Amniotic stem cell (primary cell): ENCODE measurements around the gene BAHCC1.
"Not testable (repeated sequence)": the region's sequence is repeated elsewhere in the genome, so short reads cannot be mapped to it uniquely, and the experiment has no call there.

Source experiments
- DNase-seq: peaks from one replicate; lab custom pipeline; 2025; lab: John Stamatoyannopoulos, UW

The BAHCC1 gene

DNA sequence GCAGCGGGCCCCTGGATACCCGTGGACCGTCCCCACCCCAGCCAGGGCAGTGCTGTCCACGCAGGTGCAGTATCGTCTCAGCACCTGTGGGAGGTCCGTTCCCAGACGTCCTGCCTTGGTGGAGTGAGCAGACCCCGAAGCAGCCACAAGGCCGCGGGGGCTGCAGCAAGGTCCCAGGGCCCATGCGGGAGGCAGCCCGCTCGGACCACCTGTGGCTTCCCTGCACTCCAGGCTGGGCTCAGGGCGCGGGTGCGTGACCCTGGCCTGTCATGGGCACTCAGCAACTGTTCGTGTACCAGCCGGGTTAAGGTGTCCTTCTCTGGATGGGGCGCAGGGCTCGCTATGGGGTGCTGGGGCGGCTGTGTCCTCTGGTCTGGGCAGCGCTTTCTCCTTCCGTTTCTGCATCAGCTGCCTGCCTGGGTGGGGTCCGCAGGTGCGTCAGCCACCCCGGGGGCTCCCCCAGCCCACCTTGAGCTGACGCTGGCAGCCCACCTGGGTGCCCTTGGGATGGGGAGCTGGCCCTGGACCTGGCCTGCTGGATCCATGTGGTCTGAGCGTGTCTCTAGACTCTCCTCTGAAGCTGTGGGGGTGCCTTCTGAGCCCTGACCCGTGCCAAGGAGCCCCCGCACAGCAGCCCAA lies 18.4 kb downstream of the BAHCC1 start:
- no peak for DNase-seq

DNA sequence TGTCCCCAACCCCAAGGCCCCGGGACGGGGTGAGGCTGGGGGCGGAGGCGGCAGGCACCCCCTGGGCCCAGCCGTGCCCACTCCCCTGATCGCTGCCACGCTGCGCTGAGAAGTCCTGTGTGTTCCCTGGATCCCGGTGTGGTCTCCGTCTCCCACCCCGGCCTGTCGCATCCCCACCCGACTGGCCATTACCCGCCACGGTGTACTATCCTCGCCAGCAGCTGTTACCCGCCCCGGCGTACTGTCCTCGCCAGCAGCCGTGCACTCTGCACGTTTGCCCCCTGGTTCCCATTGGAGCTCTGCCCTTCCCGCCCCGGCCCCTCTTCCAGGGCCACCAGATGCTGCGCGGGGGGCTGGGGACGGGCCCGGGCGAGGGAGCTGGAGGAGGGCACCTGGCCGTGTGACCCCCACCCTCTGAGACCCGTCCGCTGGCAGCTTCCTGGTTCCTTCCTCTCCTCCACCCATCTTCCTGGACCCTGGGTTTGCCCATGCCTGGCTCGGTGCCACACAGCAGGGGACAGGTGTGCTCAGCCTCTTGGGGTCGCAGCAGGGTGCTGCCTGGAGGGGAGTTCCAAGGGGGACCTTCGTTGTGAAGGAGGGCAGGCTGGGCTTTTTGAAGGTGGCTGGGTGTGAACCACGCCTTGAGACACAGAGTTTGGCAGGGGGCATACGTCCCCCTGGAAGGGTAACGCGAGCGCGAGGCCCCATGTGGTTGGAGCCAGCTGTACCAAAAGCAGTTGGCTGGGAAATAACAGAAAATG lies 19.7 kb downstream of the BAHCC1 start:
- no peak for DNase-seq

DNA sequence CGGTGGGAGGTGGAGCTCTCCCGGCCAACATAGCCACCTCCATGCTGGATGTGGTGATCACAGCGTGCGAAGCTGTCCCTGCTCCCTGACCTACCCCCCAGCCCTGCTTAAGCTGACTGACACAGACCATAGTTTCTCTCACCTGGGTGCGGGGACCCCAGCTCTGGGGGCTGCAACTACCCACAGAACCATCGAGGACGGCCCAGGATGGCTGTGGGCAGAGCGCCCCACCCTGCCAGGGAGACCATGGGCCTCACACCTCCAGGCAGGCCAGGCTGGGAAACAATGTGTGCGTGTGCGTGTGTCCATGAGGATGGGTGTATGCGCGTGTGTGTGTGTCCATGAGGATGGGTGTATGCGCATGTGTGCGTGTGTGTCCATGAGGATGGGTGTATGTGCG lies 20.4 kb downstream of the BAHCC1 start:
- no peak for DNase-seq

DNA sequence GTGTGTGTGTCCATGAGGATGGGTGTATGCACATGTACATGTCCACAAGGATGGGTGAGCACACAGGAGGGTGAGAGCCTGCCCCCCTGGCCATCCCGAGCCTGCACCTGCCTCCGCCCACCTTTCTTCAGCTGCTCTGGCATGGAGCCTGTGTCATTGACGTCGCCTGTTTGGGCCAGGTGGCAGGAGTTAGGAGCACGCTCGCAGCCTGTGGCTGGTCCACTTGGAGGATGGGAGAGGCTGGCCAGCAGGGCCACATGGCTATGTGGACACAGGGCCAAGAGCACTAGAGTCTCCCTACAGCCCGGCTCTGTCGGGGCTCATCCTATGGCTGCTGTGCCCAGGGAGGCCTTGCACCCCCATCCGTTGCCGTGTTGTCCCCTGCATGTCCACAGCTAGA lies 21.4 kb downstream of the BAHCC1 start:
- DNase-seq = no peak

DNA sequence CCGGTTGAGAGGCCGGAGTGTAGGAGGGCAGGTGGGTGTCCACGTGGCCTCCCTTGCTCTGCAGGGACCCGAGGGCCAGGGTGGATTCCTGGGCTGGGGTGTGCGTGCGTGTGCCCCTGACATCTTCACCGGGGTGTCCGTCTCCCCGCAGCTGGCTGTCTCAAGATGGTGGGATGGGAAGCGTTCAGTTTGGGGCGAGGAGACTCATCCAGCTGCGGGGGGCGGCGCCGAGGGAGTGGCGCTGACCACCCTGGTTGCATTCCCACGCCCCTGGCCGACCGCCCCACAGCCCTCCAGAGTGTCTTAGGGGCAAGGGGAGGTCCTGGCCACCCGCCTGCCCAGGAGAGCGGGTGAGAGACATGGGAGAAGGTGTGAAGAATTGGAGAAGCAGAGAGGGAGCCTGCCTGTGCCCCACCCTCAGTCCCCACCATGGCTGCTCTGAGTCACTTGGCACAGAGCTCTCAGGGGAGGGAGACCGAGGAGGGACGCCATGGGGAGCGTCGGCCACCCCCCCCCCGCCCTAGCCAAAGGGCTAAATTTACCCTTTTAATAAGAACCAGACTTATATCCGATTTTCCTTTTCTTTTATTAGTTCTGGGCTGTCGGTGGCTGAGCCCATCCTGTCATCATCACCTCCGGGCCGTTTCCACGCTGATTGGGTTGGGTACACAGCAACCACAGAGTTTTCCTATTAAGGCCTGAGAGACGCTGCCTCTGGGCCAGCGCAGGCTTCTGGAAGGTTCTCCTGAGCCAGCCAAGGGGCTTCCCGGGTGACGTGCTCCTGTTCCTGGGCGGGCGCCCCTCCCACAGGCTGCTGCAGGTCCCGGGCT lies 22.0 kb downstream of the BAHCC1 start:
- no peak for DNase-seq

DNA sequence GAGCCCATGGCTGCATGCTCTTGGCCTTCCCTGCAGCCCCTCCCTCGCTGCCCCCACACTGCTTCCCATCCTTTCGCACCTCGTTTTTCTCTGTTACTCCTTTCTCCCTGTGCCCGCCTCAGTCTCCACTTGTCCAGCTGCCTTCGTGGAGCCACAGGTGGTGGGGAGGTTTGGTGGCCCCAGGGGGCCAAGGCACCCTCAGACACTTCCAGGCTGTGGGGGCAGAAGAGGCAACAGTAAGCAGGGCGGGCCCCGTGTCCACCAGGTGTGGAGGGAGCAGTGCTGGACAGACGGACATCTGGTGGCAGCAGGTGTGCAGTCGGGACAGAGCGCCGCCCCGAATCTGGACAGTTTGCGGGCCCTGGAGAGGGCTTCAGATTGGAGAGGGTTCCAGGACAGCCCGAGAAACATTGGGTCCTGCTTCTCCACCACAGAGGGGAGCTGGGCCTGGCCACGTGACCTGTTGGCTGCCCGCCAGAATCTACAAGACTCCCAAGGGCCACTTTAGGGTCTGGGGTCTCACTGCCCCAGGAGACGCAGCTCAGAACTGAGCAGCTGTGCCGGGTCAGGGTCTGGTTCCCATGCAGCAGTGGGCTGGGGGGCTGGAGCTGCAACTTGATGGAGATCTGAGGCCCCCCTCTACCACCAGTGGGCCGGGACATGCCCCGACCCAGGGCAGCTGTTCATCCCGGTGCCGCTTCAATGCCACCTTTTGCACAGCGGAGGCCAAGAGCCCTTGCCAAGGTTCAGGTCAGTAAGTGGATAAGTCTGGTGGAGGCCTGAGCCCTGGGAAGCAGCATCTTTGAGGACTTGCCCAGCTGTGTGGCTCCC lies 22.8 kb downstream of the BAHCC1 start:
- DNase-seq = no peak

DNA sequence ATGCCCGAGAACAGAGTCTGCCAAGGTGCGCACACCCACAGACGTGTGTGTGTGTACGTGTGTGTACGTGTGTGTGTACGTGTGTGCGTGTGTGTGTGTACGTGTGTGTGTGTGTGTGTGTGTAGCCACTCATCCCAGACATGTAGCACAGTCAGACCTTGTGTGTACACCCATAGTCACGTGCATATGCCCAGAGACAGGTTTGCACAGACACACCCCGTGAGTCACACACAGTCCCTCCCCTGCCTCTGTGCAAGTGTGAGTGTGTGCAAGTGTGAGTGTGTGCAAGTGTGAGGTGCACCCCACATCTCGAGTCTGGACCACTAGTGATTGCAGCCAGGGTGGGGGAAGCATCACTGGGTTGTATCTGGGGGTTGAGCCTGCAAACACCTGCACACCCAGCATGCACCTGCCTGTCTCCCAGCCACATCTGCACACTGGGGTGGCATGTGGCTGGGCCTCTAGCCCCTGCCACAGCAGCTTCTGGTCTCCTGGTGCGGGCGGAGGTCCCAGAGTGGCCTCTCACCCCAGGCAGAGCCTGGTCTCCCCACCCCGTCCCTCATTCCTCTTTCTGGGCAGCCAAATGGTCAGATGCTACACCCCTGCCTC lies 23.6 kb downstream of the BAHCC1 start:
- no peak for DNase-seq

DNA sequence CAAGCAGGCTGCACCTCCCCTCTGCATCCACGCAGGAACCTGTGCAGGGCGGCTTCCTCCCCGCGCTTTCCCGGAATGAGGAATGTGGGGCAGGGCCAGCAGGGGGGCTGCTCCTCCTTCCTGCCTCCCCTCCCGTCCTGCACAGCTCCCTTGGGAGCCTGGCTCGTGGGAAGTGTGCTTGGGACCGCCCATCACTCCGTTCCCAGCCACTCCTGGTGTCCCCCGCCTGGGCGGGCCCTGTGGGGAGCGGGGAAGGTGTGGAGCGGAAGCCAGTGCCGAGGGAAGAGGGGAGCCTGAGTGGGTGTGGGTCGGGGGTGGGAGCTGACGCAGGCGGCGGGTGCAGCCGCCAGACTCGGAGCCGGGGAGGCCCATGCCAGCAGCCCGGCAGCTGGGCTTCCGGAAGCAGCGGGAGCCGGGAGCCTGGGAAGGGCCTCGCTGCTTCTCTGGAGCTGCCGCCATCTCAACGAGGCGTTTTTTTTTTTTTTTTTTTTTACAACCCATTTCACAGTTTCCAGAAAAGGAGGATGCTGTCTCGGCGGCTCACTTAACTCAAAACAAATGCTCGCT lies 24.1 kb downstream of the BAHCC1 start:
- peak; percentile 46 for DNase-seq

DNA sequence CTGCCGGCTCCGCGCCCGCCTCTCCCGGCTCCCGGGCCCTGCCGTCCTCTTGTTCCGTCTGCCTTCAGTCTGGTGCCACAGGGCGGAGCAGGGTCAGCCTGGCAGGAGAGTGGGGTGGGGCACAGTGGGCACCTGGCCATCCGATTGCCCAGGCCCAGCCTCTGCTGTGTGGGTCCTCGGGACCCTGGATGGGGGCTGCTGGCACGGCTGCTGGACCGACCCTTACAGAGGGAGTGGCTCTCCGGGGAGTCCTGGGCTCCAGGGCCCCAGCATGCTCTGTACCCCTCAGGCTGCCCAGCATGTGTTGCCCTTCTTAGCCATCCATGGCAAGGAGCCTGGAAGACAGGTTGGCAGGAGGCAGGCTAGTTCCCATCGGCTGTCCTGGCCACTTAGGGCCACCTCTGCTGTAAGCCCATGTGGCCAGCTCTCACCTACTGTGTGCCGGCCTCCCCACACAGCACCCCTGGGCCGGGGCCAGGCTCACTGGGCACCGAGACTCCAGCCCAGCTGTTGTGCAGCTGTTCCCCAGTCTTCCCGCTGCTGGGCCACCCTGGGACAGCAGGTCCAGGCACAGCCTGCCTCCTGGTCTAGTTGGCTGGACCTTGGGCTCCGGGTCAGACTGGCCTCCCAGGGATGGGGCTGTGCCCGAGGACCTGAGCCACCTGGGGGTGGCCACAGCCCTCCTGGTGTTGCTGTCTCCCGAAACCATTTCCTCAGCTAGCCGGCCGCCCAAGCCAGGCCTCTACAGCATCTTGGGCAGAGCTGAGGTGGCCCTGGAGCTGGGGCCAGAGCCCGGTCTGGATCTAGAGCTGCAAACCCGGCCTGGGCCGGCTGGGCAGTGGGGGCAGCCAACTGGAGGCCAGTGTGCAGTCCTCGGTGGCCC lies 24.9 kb downstream of the BAHCC1 start:
- no peak for DNase-seq

DNA sequence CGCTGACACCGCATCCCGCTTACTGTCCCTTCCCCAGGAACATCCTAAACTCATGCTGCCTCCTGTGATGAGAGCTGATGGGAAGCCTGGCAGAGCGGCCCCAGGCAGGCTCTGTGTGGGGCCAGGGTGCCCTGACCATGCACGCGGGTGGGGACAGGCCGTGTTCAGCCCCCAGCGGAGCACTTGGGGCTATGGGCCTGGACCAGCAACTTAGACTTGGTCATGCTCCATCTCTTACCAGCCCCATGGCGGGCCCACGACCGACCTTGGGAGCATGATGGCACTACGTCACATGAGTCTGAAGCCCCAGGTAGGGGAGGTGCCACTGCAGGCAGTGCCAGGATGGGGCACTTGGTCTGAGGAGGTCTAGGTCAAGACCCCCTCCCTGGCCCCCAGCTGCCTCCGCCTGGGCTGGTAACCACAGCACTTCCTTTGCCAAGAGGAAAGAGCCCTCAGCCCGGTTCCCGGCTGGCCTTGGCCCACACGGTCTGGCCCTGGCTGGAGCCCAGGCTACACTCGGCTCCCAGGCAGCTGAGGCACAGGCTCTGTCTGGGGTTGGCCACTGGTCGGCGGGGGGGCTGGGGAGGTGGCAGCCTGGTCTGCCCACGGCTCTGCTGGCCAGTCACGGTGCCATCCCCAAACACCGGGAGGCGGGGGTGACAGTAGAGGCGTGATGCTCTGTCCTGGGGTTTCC lies 25.7 kb downstream of the BAHCC1 start:
- DNase-seq = no peak

DNA sequence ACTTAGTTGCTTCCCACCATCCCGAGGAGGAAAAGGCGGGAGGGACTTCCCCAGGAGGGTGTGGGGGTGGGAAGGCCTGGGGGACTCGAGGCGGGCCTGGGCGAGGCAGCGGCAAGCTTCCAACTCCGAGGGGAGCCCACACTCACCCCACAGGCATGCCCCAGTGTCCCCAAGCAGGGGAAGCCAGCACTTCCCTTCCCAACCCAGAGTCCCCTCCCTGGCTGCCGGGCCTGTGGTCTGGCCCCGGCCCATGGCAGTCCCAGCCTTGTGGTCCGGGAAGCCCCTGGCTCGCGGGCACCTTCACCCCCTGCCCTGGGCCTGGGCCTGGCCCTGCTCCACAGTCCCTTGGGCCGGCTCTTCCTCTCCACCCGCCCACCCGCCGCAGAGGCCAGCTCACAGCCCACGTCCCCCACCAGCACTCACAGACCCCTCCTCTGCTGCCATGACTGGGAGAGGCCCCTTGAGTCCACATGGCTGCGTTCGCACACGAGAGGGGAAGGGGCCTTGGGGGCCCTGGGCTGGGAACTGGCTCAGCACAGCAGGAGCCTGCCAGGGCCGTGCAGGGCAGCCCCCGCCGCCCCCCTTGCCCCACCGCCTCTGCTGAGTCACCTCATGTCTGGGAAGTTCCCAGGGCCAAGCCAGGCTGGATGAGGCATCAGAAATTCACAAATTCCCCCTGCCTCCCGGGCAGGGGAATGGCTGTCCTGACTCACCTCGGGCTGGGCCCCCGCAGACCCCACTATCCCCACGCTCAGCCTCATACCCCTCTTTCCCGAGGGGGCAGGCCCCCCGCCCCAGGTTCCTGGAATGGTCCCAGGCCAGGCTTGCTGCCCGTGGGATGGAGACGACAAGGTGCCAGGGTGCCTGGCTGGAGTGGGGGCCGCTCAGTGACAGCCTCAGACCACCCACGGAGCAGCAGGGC lies 27.8 kb downstream of the BAHCC1 start:
- peak; percentile 85 for DNase-seq

DNA sequence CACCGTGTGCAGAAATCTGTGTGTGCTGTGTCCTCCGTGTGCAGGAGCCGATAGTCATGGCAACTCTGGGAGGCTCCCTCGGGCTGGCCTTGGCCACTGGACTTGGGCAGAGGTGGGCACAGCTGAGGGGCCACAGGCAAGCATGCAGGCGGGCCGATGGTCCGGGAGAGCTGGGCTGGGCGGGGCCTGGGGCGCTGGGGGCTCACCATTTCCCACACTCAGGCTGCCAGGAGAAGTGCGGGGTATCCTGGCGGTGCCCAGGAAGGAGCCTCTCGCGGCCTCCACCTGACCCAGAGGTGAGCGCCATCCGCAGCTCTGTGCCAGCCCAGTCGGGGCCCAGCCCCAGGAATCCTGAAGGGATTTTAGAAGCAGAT lies 28.4 kb downstream of the BAHCC1 start:
- no peak for DNase-seq

DNA sequence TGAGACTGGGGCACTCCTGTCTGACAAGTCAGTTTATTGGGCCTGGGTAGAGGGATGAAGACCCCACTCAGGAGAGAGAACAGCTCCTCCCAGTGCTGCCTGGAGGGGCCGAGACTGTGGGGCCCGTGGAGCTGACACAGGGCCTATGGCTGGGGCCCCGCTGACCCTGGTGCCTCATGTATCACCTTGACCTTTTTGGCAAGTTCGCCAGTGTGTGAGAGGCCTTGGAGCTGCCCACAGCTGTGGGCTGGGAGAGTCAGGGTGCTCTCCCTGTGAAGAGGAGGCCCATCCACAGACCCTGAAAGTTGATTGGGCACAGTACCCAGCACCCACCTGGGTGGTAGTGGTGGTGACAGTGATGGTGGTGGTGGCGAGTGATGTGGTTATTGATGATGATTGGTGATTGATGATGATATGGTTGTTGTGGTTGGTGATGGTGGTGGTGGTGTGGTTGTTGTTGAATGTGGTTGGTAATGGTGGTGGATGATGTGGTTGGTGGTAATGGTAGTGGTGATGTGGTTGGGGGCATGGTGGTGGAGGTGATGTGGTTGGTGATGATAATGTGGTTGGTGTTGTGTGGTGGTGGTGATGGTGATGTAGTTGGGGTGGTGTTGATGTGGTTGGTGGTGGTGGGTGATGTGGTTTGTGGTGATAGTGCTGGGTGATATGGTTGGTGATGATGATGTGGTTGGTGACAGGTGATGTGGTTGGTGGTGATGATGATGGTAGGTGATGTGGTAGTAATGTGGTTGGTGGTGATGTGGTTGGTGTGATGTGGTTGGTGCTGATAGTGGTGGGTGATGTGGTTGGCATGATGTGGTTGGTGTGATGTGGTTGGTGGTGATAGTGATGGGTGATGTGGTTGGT lies 29.1 kb downstream of the BAHCC1 start:
- no peak for DNase-seq

DNA sequence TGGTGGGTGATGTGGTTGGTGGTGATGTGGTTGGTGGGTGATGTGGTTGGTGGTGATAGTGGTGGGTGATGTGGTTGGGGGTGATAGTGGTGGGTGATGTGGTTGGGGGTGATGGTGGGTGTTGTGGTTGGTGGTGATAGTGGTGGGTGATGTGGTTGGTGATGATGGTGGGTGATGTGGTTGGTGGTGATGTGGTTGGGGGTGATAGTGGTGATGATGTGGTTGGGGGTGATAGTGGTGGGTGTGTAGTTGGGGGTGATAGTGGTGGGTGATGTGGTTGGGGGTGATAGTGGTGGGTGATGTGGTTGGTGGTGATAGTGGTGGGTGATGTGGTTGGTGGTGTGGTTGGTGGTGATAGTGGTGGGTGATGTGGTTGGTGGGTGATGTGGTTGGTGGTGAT lies 29.8 kb downstream of the BAHCC1 start:
- not testable (repeated sequence) for DNase-seq

DNA sequence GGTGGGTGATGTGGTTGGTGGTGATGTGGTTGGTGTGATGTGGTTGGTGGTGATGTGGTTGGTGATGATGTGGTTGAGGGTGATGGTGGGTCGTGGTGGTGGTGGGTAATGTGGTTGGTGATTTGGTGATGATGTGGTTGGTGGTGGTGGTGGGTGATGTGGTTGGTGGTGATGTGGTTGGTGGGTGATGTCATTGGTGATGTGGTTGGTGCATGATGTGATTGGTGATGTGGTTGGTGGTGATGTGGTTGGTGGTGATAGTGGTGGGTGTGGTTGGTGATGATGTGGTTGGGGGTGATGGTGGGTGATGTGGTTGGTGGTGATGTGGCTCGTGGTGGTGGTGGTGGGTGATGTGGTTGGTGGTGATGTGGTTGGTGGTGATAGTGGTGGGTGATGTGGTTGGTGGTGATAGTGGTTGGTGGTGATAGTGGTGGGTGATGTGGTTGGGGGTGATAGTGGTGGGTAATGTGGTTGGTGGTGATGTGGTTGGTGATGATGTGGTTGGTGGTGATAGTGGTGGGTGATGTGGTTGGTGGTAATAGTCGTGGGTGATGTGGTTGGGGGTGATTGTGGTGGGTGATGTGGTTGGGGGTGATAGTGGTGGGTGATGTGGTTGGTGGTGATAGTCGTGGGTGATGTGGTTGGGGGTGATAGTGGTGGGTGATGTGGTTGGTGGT lies 30.6 kb downstream of the BAHCC1 start:
- DNase-seq = not testable (repeated sequence)

DNA sequence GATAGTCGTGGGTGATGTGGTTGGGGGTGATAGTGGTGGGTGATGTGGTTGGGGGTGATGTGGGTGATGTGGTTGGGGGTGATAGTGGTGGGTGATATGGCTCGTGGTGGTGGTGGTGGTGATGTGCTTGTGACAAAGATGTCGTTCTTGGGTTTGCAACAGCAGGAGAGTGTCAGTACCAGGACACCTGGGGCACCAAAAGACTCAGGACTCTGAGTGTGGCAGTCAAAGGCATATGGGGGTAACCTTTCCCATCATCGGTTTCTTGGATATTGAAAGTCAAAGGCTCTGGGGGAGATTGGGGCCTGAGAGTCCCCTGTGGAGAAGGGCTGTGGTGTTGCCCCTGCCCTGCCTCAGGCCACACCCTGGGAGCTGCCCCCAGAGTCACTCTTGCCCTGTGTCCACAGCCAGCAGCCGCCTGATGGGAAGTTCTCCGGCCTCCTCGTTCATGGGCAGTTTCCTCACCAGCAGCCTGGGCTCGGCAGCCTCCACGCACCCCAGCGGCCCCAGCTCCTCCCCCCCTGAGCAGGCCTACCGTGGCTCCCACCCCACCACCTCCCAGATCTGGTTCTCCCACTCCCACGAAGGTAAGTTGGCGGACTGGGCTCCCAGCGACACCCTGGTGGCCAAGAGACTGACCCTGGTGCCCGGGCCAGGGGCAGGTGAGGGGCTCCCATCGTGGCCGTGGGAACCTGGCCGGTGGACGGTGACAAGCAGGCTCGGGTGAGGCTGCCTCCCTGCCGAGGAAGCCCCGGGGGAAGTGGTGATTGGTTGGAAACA lies 31.3 kb downstream of the BAHCC1 start:
- DNase-seq = no peak
